GM21528 (cell line): ENCODE measurements around the gene MNT.

Experiments used
- ATAC-seq: cut with Tn5 transposase; IDR thresholded peaks from one replicate; pipeline ENCODE4 v1.9.1; 2021; ENCODE audit warnings: mild to moderate bottlenecking, moderate library complexity; ENCODE audit not compliant: unreplicated experiment, low FRiP score

Gene MNT

GRCh38 chr17:2396568-2397246, 4.2 kb downstream of the MNT start:
- ATAC-seq = no peak

DNA sequence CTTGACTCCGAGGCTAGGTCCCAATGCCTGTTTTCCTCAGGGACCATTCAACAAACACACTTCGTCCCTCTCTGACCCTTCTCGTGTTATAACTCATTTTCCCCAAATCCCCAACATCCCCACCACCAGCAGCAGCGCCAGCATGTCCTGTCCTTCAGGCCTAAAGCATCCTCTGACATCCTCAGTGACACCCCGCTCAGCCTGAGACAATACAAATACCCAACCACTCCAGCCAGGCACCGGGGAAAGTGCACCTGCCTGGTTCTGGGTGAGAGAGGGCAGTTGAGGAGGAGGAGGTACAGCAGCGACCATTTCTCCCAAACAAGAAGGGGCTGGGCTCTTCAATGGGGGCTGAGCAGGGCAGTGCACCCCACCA, 4.7 kb downstream of the MNT start:
- ATAC-seq = no peak

- no peak for ATAC-seq
These were observed 5.3 kb downstream of the MNT start for GRCh38 chr17:2395258-2396181.

DNA sequence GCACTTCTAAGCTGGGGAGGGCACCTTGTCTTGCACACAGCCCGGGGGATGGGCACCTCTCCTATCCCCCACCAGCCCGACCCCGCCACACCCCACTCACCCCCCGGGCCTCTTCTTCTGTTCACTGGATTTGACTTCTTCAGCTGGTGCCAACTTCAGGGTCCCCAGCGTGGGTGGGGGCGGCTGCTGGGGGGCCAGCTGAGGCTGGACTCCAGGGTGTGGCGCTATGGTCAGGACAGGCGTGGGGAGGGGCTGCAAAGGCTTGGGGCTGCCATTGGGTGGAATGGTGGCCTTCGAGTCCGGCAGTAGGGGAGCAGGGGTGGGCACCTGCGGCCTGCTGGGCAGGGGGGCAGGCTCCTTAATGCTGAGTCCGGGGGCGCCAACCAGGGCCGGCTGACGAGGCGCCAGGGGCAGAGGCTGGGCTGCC, 6.1 kb downstream of the MNT start:
- ATAC-seq = no peak

DNA sequence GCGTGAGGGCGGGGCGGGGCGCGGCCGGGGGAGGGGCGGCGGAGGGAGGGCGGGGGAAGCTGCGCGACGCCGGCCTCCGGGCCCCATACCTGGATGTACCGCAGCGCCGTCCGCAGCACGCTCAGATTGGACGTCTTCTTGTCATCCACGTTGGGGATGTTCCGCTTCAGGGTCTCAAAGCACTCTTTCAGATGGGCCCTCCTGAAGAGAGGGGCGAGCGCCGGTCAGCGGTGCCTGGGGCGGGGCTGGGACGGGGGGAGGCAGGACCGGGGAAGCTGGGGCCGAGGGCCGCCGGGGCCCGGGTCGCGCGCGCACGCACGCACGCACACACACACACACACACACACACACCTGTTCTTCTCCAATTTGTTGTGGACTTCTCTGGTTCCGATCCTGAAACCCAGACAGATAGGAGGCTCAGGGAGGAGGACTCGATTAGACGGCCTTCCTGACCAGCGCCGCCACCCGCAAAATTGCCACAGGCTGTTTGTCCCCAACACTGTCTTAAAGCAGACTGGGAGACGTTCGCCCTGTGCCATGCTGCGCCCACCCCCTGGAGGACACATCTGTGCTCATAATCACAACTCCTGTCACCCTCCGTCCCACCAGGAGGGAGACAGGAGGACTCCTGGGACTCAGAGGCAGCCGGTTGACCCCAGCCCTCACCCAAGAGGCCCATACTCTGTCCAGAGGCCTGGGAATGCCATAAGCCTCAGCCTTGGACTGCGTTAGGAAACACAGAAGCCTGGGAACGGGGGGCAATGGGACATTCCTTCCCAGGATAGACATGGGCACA, 6.7 kb downstream of the MNT start:
- ATAC-seq = no peak

DNA sequence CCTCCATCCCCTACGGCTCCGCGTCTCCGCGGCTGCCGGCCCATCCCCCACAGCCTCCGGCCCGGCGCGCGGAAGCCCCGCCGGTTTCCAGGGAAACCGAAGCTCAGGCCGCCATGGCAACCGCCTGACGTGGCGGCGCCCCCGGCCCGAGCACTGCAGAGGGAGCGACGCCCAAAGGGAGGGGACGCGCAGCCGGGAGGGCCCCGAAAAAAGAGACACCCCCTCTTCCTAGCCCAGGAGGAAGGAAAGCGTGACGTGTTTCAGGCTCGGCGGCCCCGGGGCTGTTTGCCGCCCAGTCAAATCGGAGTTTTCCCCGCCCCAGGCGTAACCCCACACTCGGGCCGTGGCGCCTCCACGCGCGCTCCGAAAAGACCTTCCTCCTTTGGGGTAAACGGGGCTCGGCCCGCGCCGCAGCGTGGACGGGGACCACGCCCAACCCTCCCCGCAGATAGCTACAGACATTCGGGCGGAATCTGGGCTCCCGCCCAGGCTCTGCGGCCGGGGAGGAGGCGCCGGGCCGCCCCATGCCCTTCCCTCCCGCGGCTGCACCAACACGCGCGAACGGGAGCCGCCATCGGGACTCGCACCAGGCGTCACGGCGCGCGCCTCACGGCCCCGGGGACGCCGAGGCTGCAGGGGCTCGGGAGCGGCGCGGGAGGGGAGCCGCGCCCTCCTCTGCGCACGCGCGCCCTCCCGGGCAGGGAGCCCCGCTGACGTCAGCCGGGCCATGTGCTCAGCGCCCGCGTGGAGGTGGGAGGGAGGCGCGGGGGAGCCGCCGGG, 7.5 kb downstream of the MNT start:
- ATAC-seq = peak; percentile 32

DNA sequence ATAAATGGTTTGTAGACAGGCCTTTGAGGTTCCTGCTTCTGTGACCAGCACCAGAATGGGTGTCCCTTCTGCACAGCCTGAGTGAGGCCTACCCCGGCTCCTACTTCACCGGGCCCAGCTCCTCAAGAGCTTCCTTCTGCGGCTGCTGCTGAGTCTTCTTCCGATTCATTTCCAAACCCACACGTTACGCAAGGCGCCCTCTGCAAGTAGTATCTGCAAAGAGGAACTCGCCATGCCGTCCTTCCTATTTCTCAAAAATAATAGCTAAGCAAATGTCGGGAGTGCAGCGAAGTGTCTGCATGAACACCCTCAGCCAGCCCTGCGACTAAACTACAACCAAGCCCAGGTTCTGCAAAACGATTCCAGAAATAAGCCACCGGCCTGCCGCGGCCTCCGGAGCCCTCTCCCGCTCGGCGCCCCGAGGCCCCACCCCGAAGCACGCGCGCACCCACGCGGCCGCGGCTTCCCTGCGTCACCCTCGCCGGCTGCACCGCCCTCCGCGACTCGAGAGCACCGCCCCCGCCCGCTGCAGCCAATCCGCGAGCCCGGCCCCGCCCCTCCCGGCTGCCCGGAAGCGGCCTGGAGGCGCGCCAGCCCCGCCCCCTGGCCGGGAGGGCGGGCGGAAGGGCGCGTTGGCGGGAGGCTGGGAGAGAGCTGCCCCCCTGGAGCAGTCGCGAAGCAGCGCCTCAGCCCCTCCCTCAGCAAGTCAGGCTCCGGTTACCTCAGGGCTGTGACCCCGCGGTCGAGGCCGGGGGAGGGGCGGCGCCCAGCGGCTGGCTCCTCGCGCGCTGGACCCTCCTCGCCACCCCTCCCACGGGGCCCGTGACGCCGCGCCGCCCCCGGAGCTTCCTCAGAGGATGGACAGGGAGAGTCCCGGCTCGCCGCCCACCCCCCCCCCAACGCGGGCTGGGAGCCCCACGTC, 8.3 kb downstream of the MNT start:
- peak; percentile 43 for ATAC-seq

DNA sequence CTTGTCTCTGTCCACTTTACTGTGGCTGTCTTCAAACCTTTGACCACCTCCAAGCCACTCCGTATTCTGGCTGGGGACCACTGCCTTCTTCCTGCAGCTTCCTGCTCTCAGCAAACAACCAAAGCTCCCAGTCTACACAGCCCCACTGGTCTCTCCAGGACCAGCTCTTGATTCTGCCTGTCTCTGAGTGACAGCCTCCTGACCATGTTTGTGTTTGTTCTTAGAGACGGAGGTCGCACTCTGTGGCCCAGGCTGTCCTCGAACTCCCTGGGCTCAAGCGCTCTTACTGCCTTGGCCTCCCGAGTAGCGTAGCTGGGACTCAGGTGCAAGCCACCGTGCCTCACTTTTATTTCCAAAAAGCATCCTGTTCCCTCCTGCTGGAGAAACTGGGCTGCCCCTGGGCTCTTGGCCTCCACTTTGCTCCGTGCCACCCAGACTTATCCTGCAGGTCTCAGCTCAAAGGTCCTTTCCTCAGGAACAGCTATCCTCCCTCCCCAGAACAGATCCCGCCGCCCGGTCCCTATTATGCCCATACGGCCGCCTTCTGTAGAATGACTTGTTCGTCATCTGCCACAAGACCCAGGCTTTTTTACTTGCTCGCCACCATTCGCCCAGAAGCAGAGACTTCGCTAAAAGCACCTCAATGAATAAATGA, 9.1 kb downstream of the MNT start:
- no peak for ATAC-seq

DNA sequence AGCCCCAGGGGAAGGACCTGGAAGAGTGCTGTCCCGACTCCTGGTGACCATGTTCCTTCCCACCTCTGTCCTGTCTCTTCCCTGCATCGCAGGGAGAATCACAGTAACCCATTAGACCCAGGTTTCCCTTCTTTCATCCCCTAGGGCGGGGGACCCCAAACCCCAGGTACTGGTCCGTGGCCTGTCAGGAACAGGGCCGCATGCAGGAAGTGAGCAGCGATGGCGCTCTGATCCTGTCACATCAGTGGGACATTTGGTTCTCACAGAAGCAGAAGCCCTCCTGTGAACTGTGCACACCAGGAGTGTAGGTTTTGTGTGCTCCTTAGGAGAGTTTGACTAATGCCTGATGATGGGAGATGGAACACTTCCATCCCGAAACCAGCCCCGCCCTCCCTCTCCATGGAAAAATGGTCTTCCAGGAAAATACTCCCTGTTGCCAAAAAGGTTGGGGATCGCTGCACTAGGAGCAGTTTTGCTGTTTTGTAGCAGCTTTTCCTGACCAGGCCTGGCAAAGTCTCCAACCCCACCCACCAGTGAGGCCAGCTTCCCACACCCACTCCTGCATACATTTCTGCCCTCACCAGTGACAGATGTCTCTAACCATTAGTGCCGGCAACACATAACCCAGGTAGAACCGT, 10.5 kb downstream of the MNT start:
- ATAC-seq = no peak

DNA sequence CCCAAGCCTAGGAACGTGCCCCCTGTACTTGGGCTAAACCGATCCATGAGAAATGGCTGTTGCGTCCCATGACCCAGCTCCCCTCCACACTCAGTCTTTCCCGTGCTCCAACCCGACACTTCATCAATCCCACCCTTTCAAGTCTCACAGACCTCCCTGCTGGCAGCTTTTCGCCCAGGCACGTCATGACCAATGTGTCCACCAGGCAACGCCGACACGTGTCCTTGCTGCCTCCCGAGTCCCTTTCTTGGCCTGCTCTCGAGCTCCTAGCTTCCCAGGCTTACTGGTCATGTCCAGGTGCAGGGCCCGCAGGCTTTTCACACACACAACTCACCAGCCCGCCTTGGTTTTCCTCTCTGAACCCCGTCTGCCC, 12.2 kb downstream of the MNT start:
- ATAC-seq = no peak

GRCh38 chr17:2388020-2388682, 12.7 kb downstream of the MNT start:
- no peak for ATAC-seq

DNA sequence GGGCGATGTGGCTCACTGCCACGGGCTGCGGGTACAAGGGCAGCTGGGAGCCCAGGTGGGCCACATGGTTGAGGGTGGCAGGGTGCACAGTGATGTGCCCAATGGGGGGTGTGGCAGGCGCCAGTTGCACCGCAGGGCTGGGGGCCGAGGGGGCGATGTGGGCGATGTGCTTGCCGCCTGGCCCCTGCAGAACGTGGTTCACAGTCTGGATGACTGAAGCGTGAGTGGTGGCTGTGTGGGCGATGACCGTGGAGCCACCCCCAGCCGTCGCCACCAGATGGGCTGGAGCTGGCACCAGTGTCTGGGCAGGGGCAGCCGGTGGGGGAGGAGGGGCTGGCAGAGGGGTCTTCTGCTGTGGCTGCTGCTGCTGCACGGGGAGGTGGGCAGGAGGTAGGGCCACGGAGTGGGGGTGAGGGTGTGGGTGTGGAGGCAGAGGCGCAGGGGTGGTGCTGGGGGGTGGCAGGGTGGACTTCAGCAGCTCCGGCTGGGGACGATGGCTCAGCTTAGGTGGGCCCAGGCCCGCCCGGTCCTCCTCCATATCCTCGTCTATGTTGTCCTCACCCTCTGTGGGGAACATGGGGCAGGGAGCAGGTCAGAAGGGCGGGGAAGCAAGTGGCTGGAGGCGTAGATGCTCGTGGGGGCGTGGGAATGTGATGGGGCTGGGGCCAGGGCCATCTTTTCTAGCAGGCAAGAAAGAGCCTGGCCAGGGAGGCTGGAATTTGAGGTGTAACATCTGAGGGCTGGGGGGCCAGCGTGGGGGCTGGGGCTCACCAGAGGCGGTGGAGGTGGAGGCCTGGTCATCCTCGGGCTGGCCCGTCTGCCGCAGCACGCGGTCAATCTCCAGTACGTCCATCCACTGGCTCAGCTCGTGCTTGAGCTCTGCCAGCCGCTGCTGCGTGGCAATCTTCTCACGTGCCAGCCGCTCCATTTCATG, 13.5 kb downstream of the MNT start:
- ATAC-seq = no peak

GRCh38 chr17:2386400-2387085, 14.3 kb downstream of the MNT start:
- ATAC-seq = no peak

DNA sequence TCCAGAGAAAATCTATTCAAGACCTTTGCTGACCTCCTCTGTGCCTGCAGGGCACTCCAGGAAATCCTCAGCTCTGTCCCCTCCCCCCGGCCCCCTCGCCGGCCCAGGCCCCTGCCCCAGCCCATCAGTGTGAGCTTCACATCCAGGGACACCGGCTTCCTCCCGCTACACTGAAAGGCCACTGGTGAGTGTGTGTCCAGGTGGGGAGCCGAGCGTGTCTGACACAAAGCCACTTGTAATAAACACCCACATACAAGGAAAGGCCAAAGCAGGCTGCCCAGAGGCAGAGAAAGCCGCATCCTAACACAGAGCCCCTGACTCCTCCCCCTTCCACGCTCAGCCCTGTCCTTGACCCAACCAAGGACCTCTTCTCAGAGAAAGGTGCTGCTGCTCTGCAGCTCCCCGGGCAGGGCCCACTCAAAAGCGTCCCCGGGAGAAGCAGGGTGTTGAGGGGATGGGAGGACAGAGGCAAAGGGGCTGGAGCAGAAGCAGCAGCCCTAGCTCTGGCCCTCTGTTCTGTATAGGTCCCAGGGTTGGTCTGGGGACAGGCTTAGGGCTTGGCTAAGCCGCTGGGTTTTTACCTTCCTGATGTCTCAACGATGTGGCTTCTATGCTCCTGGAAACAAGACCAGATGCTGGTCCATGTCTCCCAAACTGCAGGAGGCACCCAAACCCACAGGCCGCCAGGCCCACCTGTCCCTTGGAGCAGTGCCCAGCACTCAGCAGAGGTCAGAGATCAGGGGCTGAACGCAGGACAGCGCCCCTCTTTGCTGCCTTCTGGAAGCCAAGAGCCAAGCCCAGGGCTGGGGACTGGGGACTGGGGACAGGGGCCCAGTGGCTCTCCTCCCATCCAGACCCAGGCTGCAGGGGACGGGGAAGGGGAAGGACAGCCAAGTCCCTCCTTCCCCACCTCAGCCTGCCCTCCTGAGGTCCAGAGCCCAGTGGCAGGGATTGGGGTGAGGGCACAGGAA, 15.3 kb downstream of the MNT start:
- ATAC-seq = no peak
